NCI-H460 (cell line): ENCODE measurements around the gene NRARP. TPM values are rescaled to one million over a fixed set of nuclear protein-coding genes. Genes with fewer than 3 reads are reported as not detected.
"Not testable (repeated sequence)": the region's sequence is repeated elsewhere in the genome, so short reads cannot be mapped to it uniquely, and the experiment has no call there.

Experiments used
- DNase-seq: peaks from one replicate; pipeline ENCODE4 v3.0.0-alpha.2; 2016; ENCODE audit warnings: low read depth; ENCODE audit errors: extremely low read depth
- polyA plus RNA-seq: library from polyadenylated mRNA; depleted of rRNA; stranded (reverse); fragments of >200 nt; gene quantifications from 2 replicates; pipeline ENCODE4 v1.2.3, GENCODE V29; 2014; cell fraction: nucleus; rRNA removed
- total RNA-seq: library from RNA; depleted of rRNA; stranded (reverse); fragments of >200 nt; shearing (Covaris generic); gene quantifications from 2 replicates; pipeline ENCODE4 v1.2.3, GENCODE V29; 2014; rRNA removed

NRARP gene, protein sequence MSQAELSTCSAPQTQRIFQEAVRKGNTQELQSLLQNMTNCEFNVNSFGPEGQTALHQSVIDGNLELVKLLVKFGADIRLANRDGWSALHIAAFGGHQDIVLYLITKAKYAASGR
- total RNA-seq, result 5.1 and 8.9 TPM in 2 replicates
- polyA plus RNA-seq, result 9.7 and 13.0 TPM in 2 replicates

DNA sequence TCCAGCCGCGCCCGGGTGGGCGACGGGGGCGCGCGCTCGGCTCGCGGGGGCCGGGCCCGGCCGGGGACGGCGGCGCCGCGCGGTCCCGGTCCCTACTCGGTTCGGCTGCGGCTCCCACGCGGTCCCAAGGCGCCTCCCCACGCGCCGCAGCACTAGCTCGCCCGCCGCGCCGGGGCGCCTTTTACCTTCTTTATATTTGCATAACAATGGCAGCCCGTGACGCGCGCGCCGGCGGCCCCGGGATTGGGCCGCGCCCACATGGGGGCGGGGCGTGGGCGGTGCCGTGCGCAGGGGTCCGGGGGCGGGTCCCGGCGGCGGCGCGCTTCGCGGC, at the start of gene NRARP:
Gene NRARP, minus strand, starts transcription at position 154 of the 331 bp plus-strand sequence. CDS start 343 bp downstream, outside the sequence.
- DNase-seq, result peak; percentile 78

DNA sequence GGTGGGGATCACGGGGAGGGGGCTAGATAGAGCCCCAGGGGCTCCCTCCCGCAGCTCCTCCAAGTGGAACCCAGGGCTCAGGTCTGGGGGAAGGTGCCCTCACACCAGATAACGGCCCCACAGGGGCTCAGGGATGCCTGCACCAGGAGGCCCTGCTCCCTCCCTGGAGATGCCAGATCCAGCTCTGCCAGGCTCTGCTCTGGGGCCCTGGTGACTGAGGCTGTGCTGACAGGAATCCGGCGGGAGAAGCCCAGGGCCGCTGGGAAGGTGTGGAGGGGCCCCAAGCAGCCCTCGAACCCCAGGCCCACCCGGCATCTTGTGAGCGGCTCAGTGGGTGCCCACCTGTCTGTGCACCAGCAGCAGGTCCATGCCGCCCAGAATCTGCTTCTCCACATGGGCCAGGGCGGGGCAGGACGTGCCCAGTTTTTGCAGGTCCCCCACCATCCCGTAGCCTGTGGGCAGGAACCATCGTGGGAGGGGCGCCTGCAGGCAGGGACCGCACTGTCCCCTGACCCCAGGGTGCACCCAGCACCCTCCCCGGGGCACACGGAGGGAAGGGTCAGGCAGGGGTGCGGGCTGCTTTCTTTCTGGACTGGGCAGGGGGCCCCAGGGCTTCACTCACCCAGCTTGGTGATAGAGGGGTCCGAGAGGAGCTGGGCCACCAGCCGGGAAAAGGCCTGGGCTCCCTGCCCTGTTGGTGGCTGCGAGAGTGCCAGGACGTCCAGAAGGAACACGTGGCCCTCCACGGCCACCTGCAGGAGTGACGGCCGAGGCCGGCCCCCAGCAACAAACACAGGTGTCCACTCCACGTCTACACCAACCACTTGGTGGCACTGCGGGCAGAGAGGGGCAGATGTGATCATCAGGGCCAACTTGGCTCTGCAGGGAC, 48.9 kb upstream of the NRARP start:
- no peak for DNase-seq

DNA sequence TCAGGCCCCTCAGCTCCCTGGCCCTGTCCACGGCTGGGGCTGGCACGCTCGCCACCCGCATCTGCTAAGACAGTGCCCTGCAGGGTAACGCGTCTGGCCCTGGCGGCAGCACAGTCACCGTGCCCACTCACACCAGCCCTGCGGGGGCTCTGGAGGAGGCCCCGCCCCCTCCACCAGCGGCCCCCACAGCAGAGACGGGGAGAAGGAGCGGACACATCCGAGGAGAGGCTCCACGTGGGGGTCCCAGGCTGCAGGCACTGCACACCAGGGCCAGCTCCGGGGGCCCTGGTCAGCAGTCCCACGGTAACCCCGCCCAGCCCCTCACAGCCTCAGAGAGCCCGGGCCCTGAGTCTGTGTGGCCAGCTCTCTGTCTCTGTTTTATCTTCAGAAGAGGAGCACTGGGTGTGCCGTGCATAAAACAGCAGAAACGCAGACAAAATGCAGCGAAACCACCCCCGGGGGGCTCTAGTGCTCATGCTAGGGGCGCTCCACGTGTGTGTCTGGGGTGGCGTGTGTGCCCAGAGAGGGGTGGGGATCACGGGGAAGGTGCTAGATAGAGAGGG, 47.5 kb upstream of the NRARP start:
- DNase-seq, result no peak

DNA sequence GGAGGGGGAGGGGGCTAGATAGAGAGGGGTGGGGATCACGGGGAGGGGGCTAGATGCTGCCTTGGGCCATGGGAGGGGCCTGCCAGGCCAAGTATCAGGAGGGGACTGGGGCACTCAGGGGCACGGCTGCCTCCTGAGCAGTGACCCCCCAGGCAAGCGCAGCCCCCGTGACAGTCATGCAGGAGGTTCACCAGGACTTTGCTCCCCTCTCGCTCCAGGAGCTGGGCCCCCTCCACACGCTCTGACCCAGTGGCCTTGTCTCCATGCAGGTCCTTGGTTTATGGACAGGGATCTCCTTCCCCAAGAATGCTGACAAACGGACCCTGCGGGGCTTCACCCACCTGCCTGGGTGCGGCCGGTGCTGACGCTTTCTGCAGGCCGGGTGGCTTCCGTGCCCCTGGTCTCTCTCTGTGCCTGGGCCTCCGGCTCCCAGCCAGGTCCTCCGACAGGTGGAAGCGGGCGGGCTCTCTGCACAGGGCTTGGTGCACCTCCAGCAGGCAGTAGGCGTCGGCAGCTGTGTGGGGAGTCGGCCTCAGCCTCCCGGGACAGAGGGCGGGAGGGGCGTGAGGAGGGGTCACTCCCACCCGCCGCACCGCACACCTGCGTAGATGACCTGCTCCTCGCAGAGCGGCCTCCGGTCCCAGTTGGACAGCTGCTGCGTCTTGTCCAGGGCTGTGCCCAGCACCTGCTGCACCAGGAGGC, 46.8 kb upstream of the NRARP start:
- DNase-seq, result no peak

DNA sequence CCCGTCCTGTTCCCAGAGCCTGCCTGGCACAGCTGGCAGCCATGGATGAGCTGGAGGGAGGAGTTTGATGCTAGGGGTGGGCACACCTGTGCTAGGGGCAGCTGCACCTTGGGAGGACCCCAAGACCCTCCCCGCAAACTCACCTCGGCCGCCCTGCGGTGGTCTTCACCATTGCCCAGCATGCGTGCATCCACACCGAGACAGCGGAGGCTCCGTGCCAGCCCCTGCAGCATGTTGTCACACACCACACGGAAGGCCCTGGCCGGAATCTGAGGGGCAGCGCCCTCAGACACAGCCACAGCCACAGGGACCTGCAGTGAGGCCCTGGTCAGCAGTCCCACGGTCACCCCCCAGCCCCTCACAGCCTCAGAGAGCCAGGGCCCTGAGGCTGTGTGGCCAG, 45.9 kb upstream of the NRARP start:
- no peak for DNase-seq

DNA sequence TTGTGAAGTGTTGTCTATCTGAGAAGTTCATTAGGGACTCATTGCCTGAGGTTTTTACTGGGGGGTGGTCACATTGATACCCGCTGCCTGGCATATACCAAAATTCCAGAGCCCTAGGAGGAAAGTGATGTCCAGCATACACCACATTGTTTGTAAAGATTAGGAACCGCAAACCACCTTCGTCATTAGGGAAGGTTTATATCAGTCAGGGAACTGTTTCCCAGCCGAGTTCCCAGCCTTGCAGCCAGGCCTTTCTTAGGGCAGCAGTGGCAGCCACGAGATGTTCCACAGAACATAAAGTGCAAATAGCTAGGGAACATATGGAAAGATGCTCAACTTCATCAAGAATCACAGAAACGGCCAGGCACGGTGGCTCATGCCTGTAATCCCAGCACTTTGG, 40.4 kb upstream of the NRARP start:
- no peak for DNase-seq

DNA sequence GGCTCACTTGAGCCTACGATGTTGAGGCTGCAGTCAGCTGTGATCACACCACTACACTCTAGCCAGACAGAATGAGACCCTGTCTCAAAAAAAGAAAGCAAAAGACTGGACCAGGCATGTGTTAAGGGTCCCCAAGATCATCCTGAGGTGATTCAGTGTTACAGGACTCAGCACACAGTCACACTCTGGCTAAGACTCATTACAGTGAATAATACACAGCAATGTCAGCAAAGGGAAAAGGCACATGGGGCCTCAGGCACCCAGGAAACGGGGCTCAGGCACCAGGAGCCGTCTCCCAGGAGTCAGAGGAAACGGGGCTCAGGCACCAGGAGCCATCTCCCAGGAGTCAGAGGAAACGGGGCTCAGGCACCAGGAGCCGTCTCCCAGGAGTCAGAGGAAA, 39.2 kb upstream of the NRARP start:
- DNase-seq, result no peak

DNA sequence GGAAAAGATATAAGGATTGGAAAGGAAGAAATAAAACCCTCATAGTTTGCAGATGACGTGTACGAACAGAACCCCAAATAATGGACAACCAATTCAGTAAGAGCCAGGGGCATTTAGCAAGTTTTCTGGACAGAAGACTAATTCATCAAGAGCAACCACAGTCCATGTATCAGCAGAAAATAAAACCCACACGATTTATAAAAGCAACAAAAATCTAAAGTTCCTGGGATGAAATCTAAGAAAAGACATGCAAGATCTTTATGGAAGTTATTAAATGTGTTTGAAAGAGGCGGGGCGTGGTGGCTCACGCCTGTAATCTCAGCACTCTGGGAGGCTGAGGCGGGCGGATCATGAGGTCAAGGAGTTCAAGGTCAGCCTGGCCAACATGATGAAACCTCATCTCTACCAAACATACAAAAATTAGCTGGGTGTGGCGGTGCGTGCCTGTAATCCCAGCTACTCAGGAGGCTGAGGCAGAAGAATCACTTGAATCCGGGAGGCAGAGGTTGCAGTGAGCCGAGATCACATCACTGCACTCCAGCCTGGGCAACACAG, 37.9 kb upstream of the NRARP start:
- DNase-seq, result not testable (repeated sequence)

DNA sequence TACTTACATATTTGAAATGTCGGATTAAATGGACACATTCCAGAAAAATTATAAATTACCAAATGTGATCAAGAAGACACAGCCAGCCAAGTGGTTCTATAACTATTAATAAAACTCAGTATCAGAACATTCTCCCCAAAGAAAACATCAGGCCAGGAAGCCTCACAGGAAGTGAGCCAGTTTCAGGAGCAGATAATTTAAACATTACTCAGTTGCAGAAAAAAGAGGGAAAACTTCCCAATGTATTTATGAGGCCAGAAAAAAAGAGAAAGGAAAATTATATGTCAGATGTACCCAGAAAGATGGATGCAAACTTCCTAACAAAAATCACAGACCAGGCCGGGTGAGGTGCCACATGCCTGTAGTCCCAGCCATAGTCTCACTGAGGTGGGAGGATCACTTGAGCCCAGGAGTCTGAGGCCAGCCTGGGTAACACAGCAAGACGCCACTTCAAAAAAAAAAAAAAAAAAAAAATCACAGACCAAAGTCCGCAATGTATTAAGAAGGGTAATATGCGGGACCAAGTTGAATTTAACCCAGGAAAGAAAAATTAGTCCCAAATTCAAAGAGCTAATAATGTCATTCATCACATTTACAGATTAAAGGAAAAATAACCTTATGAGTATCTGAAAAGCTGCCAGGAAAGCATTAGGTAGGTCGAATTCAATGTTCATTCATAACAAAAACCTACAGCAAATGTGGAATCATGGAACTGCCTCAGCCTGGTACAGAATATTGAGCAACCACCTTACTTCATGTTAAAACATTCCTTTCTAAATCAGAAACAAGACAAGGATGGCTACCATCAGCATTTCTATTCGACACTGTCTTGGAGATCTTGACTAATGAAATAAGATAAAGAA, 37.2 kb upstream of the NRARP start:
- DNase-seq, result no peak

DNA sequence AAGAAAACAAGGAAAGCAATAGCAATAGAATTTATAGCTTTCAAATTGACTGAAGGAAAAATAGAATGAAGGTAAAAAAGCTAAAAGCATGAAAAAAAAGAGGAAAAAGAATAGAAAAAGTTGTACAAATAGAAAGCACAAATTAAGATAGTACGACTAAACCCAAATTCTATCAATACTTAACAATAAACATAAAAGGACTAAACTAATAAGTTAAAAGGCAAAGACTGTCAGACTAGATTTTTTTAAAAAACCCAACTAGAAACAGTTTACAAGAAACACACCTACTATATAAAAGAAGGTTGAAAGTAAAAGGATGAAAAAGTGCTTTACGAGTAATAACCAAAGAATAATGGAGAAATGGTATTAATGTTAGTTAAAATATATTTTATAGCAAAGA, 34.7 kb upstream of the NRARP start:
- no peak for DNase-seq

DNA sequence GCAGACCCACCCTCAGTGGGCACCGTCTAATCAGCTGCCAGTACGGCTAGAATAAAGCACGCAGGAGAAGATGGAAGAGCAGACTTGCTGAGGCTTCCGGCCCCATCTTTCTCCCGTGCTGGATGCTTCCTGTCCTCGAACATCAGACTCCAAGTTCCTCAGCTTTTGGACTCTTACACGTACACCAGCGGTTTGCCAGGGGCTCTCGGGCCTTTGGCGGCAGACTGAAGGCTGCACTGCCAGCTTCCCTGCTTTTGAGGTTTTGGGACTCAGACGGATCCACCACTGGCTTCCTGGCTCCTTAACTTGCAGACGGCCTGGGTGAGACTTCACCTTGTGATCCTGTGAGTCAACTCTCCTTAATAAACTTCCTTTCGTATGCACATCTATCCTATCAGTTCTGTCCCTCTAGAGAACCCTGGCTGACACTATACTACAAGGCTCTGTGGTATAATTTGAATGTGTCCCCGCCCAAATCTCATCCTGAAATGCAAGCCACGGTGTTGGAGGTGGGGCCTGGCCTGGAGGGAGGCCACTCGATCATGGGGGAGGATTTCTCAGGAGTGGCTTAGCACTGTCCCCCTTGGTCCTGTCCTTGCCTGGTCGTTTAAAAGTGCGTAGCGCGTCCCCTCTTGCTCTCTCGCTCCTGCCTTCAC, 31.1 kb upstream of the NRARP start:
- no peak for DNase-seq

DNA sequence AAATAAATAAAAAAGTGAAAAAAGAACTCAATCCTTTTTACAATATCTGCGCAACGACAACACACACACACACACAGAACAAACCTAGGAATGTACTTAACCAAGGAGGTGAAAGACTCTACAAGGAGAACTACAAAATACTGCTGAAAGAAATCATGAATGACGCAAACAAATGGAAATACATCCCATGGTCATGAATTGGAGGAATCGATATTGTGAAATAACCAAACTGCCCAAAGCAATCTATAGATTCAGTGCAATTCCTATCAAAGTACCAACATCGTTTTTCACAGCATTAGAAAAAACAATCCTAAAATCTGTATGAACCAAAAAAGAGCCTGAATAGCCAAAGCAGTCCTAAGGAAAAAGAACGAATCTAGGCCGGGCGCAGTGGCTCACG, 29.9 kb upstream of the NRARP start:
- DNase-seq, result no peak

DNA sequence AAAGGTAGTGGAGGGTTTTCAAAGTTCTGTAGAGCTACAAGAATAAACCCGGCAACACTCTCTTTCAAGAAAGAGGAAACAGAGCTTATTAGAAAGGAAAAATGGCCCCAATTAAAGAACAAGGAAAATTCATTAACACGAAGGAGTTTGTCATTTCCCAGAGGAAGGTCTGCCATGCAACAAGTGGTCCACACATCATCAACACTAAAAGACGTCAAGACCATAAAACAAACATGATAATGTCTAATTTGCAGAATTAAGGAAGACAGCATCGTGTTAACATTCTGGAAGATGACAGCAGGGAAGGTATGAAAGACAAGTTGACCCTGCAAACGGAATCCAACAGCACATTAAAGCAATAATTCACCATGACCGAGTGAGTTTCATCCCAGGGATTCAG, 28.6 kb upstream of the NRARP start:
- no peak for DNase-seq

DNA sequence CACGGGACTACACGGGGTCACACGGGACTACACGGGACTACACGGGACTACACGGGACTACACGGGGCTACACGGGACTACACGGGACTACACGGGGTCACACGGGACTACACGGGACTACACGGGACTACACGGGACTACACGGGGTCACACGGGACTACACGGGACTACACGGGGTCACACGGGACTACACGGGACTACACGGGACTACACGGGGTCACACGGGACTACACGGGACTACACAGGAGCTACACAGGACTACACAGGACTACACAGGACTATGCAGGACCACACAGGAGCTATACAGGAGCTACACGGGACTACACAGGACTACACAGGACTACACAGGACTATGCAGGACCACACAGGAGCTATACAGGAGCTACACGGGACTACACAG, 27.5 kb upstream of the NRARP start:
- DNase-seq, result not testable (repeated sequence)

DNA sequence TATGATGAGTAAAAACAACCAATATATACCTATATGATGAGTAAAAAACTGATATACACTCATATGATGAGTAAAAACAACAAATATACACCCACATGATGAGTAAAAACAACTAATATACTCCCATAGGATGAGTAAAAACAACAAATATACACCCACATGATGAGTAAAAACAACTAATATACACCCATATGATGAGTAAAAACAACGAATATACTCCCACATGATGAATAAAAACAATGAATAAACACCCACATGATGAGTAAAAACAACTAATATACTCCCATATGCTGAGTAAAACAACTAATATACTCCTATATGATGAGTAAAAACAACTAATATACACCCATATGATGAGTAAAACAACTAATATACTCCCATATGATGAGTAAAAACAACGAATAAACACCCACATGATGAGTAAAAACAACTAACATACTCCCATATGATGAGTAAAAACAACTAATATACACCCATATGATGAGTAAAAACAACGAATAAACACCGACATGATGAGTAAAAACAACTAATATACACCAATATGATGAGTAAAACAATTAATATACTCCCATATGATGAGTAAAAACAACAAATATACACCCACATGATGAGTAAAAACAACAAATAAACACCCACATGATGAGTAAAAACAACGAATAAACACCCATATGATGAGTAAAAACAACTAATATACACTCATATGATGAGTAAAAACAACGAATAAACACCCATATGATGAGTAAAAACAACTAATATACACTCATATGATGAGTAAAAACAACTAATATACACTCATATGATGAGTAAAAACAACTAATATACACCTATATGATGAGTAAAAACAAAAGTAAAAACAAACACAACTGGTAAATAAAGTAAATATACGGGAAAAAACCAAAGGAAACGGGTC, 25.8 kb upstream of the NRARP start:
- DNase-seq, result peak; percentile 43

DNA sequence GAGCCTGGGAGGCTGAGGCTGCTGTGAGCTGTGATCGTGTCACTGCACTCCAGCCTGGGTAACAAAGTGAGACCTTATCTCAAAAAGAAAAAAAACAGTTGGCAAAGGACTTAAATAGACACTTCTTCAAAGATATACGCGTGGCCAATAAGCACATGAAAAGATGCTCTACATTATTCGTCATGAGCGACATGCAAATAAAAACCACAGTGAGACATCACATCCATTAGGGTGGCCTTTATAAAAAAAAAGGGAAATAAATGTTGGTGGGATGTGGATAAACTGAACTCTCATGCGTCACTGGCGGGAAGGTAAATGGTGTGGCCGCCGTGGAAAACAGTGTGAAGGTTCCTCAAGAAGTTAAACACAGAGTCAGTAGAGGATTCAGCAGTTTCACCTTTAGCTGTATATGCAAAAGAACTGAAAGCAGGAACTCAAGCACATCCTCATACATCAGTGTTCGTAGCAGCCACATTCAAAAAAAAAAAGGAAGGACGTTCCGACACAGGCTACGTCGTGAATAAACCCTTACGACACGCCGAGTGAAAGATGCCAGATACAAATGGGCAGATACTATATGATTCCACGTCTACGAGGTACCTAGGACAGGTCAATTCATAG, 24.5 kb upstream of the NRARP start:
- DNase-seq, result no peak

DNA sequence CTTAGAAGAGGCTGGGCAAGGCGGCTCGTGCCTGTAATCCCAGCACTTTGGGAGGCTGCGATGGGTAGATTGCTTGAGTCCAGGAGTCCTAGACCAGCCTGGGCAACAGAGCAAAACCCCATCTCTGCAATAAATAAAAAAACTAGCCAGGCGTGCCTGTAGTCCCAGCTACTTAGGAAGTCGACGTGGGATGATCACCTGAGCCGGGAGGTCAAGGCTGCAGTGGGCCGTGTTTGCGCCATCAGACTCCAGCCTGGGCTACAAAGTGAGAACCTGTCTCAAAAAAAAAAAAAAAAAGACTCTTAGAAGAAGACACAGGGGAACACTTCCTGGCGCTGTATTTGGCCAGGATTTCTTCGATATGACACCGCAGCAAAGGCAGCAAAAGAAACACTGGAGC, 23.7 kb upstream of the NRARP start:
- no peak for DNase-seq

DNA sequence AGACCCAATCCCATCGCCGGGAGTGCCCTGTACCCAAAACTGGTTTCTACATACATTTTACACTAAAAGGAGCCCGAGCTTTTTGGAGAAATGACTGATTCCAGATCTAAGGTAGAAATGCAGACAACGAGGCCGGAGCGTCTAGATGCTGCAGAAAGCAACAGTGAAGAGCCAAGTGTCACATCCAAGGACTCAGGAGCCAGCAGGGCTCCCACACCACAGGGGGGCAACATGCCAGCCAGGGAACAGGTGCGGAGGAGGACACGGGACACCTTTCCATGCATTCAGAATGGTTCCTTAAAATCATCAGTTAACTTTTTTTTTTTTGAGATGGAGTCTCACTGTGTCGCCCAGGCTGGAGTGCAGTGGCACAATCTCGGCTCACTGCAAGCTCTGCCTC, 23.1 kb upstream of the NRARP start:
- no peak for DNase-seq
